NB4 (cell line): Measurements from ENCODE around the gene ACOD1.

Experiments
- DNase-seq: peaks from one replicate; pipeline ENCODE4 v3.0.0; 2010; ENCODE audit warnings: low read depth
- H3K4me3 ChIP-seq: one replicate; pipeline ENCODE4 v1.5.1; 2011; ENCODE audit warnings: mild to moderate bottlenecking, low read depth, low read length, moderate library complexity
- MYC ChIP-seq: IDR thresholded peaks from 2 replicates; pipeline ENCODE4 v1.6.1; 2011; ENCODE audit warnings: low read depth, low read length
- POLR2A ChIP-seq: IDR thresholded peaks from 2 replicates; pipeline ENCODE4 v1.6.1; 2011; ENCODE audit warnings: mild to moderate bottlenecking; ENCODE audit not compliant: insufficient read length; ENCODE audit errors: extremely low read depth
- TF ChIP-seq, protein P1 (sequence below): IDR thresholded peaks from 2 replicates; pipeline ENCODE4 v1.6.1; 2011; ENCODE audit warnings: low read depth, low read length
- TF ChIP-seq, protein P2 (sequence below): IDR thresholded peaks from one replicate; pipeline ENCODE4 v1.5.1; 2012; ENCODE audit warnings: low read depth, low read length

The ACOD1 gene

DNA sequence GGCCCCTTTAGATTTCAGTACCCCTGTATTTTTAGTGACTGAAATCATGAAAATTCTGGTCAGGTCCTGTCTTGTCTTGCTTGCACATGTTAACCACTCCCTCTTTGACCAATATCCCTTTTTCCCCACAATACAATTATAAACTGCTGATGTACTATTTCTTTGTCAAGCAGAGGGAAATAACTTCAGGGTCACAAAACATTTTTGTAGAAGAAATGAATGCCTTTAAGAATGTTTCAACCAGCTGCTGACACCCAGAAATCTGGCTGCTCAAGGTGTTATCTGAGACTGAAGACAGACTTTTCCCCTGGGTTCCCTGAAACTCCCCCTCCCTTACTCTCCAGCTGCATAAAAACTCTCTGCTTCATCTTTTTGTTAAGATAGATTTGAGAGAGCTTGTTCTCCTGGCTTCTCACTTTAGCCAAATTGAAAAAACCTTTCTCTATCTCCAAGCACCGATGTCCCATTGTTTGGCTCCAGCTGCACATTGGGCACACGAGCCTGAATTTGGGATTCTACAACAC lies 18.4 kb upstream of the ACOD1 start:
- DNase-seq = no peak
- H3K4me3 ChIP-seq = no peak overlapping the region
- TF ChIP-seq, protein P1, sequence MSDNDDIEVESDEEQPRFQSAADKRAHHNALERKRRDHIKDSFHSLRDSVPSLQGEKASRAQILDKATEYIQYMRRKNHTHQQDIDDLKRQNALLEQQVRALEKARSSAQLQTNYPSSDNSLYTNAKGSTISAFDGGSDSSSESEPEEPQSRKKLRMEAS = no peak
- TF ChIP-seq POLR2A (no peak), MYC (no peak)
- TF ChIP-seq, protein P2, sequence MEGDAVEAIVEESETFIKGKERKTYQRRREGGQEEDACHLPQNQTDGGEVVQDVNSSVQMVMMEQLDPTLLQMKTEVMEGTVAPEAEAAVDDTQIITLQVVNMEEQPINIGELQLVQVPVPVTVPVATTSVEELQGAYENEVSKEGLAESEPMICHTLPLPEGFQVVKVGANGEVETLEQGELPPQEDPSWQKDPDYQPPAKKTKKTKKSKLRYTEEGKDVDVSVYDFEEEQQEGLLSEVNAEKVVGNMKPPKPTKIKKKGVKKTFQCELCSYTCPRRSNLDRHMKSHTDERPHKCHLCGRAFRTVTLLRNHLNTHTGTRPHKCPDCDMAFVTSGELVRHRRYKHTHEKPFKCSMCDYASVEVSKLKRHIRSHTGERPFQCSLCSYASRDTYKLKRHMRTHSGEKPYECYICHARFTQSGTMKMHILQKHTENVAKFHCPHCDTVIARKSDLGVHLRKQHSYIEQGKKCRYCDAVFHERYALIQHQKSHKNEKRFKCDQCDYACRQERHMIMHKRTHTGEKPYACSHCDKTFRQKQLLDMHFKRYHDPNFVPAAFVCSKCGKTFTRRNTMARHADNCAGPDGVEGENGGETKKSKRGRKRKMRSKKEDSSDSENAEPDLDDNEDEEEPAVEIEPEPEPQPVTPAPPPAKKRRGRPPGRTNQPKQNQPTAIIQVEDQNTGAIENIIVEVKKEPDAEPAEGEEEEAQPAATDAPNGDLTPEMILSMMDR = no peak

DNA sequence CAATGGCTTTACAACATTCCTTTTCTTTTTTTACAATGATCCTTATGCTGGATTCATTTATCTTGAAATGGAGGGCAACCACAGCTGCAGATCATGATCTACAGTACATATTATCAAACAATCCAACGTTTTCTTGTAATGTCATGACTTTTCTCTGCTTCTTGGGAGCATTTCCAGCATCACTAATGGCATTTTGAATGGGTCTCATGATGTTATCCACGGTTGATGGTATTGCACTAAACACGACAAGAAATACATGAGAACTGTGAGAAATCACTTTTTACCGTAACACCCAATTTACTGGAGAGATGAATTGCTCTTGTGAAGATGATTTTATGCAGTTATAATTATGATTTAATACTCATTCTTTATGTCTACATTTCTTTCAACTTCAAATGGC lies 16.2 kb upstream of the ACOD1 start:
- no peak overlapping the region for H3K4me3 ChIP-seq
- no peak for TF ChIP-seq MYC
- TF ChIP-seq, protein P2 = no peak
- DNase-seq = no peak

DNA sequence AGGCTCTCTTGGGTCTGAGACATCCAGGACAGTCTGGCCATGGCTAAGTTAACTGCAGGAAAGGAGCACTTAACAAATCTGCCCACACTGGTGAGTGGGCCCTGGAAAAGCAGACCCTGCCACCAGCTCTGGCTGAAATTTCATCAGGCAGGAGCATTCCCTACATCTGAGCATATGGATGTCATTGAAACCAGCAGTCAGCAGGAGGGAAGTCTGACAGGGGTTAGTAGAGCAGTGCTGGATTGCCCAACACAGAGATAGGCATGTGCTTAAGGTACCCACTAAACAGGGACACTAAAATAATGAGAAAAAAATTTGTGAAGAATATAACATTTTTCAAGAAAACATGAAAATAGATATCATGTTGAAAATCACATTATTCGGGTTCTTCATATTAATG lies 13.6 kb upstream of the ACOD1 start:
- no peak for TF ChIP-seq MYC
- TF ChIP-seq POLR2A = no peak
- TF ChIP-seq, protein P1 = no peak
- TF ChIP-seq, protein P2 = no peak
- H3K4me3 ChIP-seq = no peak overlapping the region
- DNase-seq = no peak

DNA sequence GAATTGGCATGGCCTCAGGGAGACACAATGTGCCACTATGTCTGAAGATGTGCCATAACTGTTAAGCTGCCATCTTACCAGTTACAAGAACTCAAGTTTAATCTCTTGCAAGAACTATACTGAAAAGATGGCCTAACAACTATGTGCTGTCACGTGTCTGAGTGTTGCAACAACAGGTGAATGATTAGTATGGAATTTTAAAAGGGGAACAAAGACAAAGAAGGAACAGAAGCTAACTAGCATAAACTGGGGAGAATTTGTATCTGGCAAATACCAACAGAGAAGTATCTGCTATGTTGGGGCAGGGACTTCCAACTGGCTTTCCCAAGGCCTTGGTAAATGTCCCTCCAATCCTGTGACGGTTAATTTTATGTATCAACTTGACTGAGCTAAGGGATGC lies 11.5 kb upstream of the ACOD1 start:
- TF ChIP-seq MYC = no peak
- TF ChIP-seq, protein P2 = no peak
- TF ChIP-seq, protein P1 = no peak
- DNase-seq = no peak
- no peak overlapping the region for H3K4me3 ChIP-seq

DNA sequence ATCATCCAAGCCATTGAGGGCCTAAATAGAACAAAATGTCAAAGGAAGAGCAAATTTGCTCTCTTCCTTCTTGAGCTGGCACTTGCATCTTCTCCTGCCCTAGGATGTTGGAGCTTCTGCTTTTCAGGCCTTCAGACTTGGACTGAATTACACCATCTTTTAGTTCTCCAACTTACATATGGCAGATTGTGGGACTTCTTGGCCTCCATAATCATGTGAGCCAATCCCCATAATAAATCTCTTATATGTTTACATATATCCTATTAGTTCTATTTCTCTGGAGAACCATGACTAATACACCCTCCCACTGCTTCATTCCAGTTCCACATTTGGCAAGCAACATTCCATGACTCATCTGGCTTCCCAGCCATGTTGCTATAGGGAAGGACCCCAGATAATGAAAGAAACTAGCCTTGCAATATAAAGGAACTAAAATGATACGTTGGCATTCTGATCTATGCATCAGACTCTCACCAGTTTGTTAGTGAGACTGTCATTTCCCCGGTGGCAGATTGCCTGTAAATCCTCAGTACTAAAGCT lies 11.0 kb upstream of the ACOD1 start:
- no peak for DNase-seq
- H3K4me3 ChIP-seq = no peak overlapping the region
- TF ChIP-seq, protein P1 = no peak
- TF ChIP-seq MYC (no peak), POLR2A (no peak)
- TF ChIP-seq, protein P2 = no peak

DNA sequence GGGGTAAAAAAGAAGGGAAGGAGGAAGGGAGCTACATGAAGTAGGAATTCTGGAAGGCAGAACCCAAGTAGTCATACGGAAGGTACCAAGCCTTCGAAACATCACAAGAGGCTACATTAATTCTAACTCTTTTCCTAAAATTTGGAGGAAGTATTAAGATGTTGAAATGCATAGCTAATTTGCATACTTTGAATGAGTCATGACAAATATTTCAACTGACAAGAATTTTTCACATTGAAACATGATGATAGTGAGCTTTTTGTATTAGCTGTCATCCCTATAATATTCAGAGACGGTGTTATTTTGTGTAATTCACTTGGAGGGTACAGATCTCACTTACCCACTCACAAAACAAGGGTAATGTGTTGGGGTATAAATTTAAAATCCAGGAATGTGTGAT lies 9.1 kb upstream of the ACOD1 start:
- TF ChIP-seq MYC = no peak
- TF ChIP-seq POLR2A = no peak
- TF ChIP-seq, protein P2 = no peak
- TF ChIP-seq, protein P1 = no peak
- no peak for DNase-seq
- no peak overlapping the region for H3K4me3 ChIP-seq
